Iris pigment epithelial cell (primary cell): ENCODE results near the gene STK39.

Experiments
- DNase-seq: peaks from one replicate; pipeline ENCODE4 v3.0.0-alpha.2; 2011; ENCODE audit warnings: low read depth

The STK39 gene

DNA sequence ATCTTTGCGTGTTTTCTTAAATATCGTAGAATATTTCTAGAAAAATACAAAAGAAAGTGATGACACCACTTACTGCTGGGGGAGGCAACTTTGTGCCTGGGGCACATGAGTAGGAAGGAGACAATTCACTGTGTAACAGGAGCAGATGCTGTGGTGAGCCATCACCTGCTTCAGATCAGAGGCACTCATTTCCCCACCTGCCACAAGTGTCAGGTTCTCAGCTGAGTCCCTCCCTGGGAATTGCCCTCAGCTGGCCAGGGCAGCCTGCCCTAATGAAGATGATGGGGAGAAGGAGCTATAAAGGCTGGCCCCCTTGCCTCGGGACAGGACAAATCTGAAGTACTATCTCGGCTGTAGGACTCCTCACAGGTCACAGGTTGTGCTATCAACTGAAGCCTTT, 322.8 kb downstream of the STK39 start:
- DNase-seq: no peak

GRCh38 chr2:167916756-167917155, 330.6 kb downstream of the STK39 start:
- DNase-seq: no peak

- DNase-seq: no peak
These were observed 332.4 kb downstream of the STK39 start for GRCh38 chr2:167914969-167915368.

DNA sequence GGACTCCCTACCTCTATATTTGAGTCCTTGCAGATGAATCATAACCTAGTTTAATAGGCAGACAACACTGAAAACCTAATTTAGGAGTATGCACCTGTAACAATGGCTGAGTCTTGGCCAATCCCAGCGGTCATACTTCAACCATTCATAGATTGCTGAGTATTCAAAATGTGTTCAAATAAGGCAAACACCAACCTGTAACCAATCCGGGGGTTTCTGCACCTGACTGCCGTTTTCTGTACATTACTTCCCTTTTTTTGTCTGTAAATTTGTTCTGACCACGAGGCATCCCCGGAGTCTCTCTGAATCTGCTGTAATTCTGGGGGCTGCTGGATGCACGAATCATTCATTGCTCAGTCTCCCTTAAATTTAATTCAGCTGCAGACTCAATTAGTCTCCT, 338.6 kb downstream of the STK39 start:
- DNase-seq: no peak

DNA sequence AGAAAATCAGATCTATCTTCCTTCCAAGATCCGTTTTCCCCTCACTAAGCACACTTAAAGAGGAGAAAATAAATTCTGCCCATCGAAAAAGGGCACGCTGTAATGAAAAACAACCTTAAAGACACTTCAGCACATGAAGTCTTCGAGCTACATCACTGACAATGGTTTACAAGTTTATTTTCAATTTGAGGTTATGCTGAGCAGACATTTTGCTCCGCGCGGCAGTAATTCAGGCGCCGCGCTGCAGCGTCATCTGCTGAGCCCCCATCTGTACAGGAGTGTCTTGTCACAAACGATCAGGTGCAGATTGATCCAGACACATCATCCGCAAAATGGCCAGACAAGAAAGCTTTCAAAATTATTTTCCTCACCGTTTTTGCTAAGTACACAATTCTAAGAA, 341.7 kb downstream of the STK39 start:
- no peak for DNase-seq
